ENCODE measurements around the gene FBLN1. TPM values are rescaled to one million over a fixed set of nuclear protein-coding genes. Genes with fewer than 3 reads are reported as not detected.

The FBLN1 gene
- total RNA-seq, 1 experiment from 2014 or later: 23.4 TPM

- no peak for TF ChIP-seq REST (IDR thresholded peaks at IDR 0.05; ENCODE audit: low read depth)
- no peak for TF ChIP-seq EZH2phosphoT487 (IDR thresholded peaks at IDR 0.05; ENCODE audit: borderline replicate concordance)
- TF ChIP-seq ZNF274 (IDR thresholded peaks at IDR 0.05; ENCODE audit: low read depth, low read length): no peak
- TF ChIP-seq SP1 (IDR thresholded peaks at IDR 0.05; ENCODE audit: low read depth): no peak
- TF ChIP-seq TCF7L2 (IDR thresholded peaks at IDR 0.05; ENCODE audit: borderline replicate concordance, extremely low read depth, insufficient read depth, insufficient read length): no peak
Observed at GRCh38 chr22:45516923-45517675, 14.4 kb downstream of the FBLN1 start (continued).

- no peak overlapping the region for H3K27ac ChIP-seq (ENCODE audit: low read depth, low read length)
- no peaks in the 10 kb centered on the region for H3K9me2 ChIP-seq (ENCODE audit: insufficient read depth)
- H4K20me1 ChIP-seq (ENCODE audit: insufficient read depth): no peaks in the 10 kb centered on the region
- POLR2A ChIA-PET: no interaction called here
- peaks cover 0 to 9% of the 10 kb centered on the region in 2 experiments; a peak in 3 of 4 replicates for H3K4me1 ChIP-seq (ENCODE audit: control insufficient read depth in 1 of 2, insufficient read depth in 2 of 2, low read length in 2 of 2)
- ATAC-seq (no peak), DNase-seq (ENCODE audit: low read depth, low spot score) (no peak)
- H2AFZ ChIP-seq (ENCODE audit: low read depth, low read length, poor library complexity, severe bottlenecking): no peak overlapping the region
- H3K4me2 ChIP-seq (ENCODE audit: low read length): no peak overlapping the region
- RAD21 ChIA-PET (ENCODE audit: low non-redundant PET in 1 of 2, low total read pairs in 2 of 2, uncharacterized antibody in 2 of 2, unreplicated experiment in 2 of 2): interaction anchor here in 1 of 2 experiments (0.7 kb wide), 1 partner anchor 326 kb away, joined by 4 read pairs; no protein-coding TSS in a partner anchor
- CTCF ChIA-PET: no interaction called here
- no peak for TF ChIP-seq ZBTB33 (IDR thresholded peaks at IDR 0.05; ENCODE audit: extremely low read depth, insufficient replicate concordance, low read length)
- TF ChIP-seq ELF1 (IDR thresholded peaks at IDR 0.05; ENCODE audit: borderline replicate concordance, low read depth): no peak
- no peak for TF ChIP-seq POLR2AphosphoS5 (IDR thresholded peaks at IDR 0.05; ENCODE audit: low read depth, low read length)
- TF ChIP-seq FOSL1 (IDR thresholded peaks at IDR 0.05; ENCODE audit: low read depth): no peak
- TF ChIP-seq, protein P1, sequence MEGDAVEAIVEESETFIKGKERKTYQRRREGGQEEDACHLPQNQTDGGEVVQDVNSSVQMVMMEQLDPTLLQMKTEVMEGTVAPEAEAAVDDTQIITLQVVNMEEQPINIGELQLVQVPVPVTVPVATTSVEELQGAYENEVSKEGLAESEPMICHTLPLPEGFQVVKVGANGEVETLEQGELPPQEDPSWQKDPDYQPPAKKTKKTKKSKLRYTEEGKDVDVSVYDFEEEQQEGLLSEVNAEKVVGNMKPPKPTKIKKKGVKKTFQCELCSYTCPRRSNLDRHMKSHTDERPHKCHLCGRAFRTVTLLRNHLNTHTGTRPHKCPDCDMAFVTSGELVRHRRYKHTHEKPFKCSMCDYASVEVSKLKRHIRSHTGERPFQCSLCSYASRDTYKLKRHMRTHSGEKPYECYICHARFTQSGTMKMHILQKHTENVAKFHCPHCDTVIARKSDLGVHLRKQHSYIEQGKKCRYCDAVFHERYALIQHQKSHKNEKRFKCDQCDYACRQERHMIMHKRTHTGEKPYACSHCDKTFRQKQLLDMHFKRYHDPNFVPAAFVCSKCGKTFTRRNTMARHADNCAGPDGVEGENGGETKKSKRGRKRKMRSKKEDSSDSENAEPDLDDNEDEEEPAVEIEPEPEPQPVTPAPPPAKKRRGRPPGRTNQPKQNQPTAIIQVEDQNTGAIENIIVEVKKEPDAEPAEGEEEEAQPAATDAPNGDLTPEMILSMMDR (IDR thresholded peaks at IDR 0.05 in 2 of 3, conservative IDR thresholded peaks at IDR 0.05 in 1 of 3; ENCODE audit: borderline replicate concordance in 1 of 3, insufficient read depth in 1 of 3, low read depth in 2 of 3, low read length in 2 of 3): no peak
- TF ChIP-seq ZNF274 (IDR thresholded peaks at IDR 0.05; ENCODE audit: low read depth, low read length): no peak
- TF ChIP-seq MAX (IDR thresholded peaks at IDR 0.05): no peak
- TF ChIP-seq, protein P2, sequence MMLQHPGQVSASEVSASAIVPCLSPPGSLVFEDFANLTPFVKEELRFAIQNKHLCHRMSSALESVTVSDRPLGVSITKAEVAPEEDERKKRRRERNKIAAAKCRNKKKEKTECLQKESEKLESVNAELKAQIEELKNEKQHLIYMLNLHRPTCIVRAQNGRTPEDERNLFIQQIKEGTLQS (IDR thresholded peaks at IDR 0.05): no peak
- TF ChIP-seq SP1 (IDR thresholded peaks at IDR 0.05; ENCODE audit: low read depth): no peak
- no peaks in the 10 kb centered on the region for H3K36me3 ChIP-seq (ENCODE audit: control insufficient read depth in 1 of 2, insufficient read depth in 2 of 2, low read length in 2 of 2)
- no peak overlapping the region for H3K9ac ChIP-seq (ENCODE audit: low read length)
- H3K79me2 ChIP-seq (ENCODE audit: insufficient read depth, low read length): no peaks in the 10 kb centered on the region
- no peak overlapping the region for H3K4me3 ChIP-seq (replicated peaks in 1 of 2; ENCODE audit: low read depth in 1 of 2, low read length in 2 of 2)
- intact Hi-C loops (cut with micrococcal nuclease): no loop called here
- H3K9me3 ChIP-seq (ENCODE audit: control insufficient read depth in 1 of 2, insufficient read depth in 1 of 2, low read depth in 1 of 2, low read length in 2 of 2): no peaks in the 10 kb centered on the region
- H3K27me3 ChIP-seq (ENCODE audit: insufficient read depth, low read length): no peaks in the 10 kb centered on the region
- BruUV-seq (replicated peaks): no TSS peak
Observed at GRCh38 chr22:45518136-45518535, 15.5 kb downstream of the FBLN1 start.

Measured in HCT116 (cell line).